ENCODE measurements around the gene PAX7. TPM values are rescaled to one million over a fixed set of nuclear protein-coding genes. Genes with fewer than 3 reads are reported as not detected.

The PAX7 gene
- total RNA-seq, 4 donors from 2014 or later = not detected

- H3K4me1 ChIP-seq = no peaks in the 10 kb centered on the region
- peaks cover 0 to 96% (median 0%) of the 10 kb centered on the region in 4 donors for H3K27me3 ChIP-seq
- H3K4me3 ChIP-seq = no peak overlapping the region
- 79% methylated on average over 5 of the region's 5 CpGs for WGBS
- no peaks in the 10 kb centered on the region for H3K36me3 ChIP-seq
- intact Hi-C loops (cut with DNase I) = no loop called here
- no peak overlapping the region for H3K27ac ChIP-seq (replicated peaks in 1 of 4)
- no peak for DNase-seq (ENCODE audit: extremely low spot score)
- TF ChIP-seq POLR2AphosphoS5 (IDR thresholded peaks at IDR 0.05) = no peak
- no peak for TF ChIP-seq POLR2A (IDR thresholded peaks at IDR 0.05; ENCODE audit: low read depth)
- TF ChIP-seq CTCF (IDR thresholded peaks at IDR 0.05) = no peak
- TF ChIP-seq EP300 (IDR thresholded peaks at IDR 0.05) = no peak
- H3K9me3 ChIP-seq = no peaks in the 10 kb centered on the region
These were observed 140.2 kb downstream of the PAX7 start for GRCh38 chr1:18770799-18771198.

GRCh38 chr1:18773753-18774152 is 143.1 kb downstream of the PAX7 start:
- WGBS = 80% methylated on average over 9 of the region's 9 CpGs
- peaks cover 0 to 98% (median 4%) of the 10 kb centered on the region in 4 donors for H3K27me3 ChIP-seq
- H3K27ac ChIP-seq (replicated peaks in 1 of 4) = no peak overlapping the region
- no peak for DNase-seq (ENCODE audit: extremely low spot score)
- H3K36me3 ChIP-seq = no peaks in the 10 kb centered on the region
- H3K9me3 ChIP-seq = no peaks in the 10 kb centered on the region
- no peak overlapping the region for H3K4me3 ChIP-seq
- intact Hi-C loops (cut with DNase I) = no loop called here
- TF ChIP-seq POLR2A (IDR thresholded peaks at IDR 0.05; ENCODE audit: low read depth) (no peak), EP300 (IDR thresholded peaks at IDR 0.05) (no peak), CTCF (IDR thresholded peaks at IDR 0.05) (no peak), POLR2AphosphoS5 (IDR thresholded peaks at IDR 0.05) (no peak)
- H3K4me1 ChIP-seq = no peaks in the 10 kb centered on the region

GRCh38 chr1:18775341-18775740 is 144.7 kb downstream of the PAX7 start:
- Histone ChIP-seq H3K27ac (replicated peaks in 1 of 4) (no peak overlapping the region), H3K36me3 (no peaks in the 10 kb centered on the region), H3K4me1 (no peaks in the 10 kb centered on the region), H3K4me3 (no peak overlapping the region), H3K9me3 (no peaks in the 10 kb centered on the region), H3K27me3 (peaks cover 0 to 84% (median 4%) of the 10 kb centered on the region in 4 donors)
- DNase-seq (ENCODE audit: extremely low spot score) = no peak
- TF ChIP-seq POLR2AphosphoS5 (IDR thresholded peaks at IDR 0.05) (no peak), EP300 (IDR thresholded peaks at IDR 0.05) (no peak)
- intact Hi-C loops (cut with DNase I) = no loop called here
- no CpG with 5 or more reads among the region's 1 CpG for WGBS

GRCh38 chr1:18776777-18777176 is 146.1 kb downstream of the PAX7 start:
- Histone ChIP-seq H3K27me3 (peaks cover 0 to 75% (median 4%) of the 10 kb centered on the region in 4 donors), H3K4me1 (no peaks in the 10 kb centered on the region), H3K9me3 (no peaks in the 10 kb centered on the region), H3K4me3 (no peak overlapping the region), H3K36me3 (no peaks in the 10 kb centered on the region), H3K27ac (replicated peaks in 1 of 4) (no peak overlapping the region)
- DNase-seq (ENCODE audit: extremely low spot score) = no peak
- intact Hi-C loops (cut with DNase I) = no loop called here
- TF ChIP-seq CTCF (IDR thresholded peaks at IDR 0.05) (no peak), POLR2AphosphoS5 (IDR thresholded peaks at IDR 0.05) (no peak), POLR2A (IDR thresholded peaks at IDR 0.05; ENCODE audit: low read depth) (no peak), EP300 (IDR thresholded peaks at IDR 0.05) (no peak)
- WGBS = 47% methylated on average over 3 of the region's 3 CpGs

- H3K27me3 ChIP-seq = peaks cover 0 to 67% (median 4%) of the 10 kb centered on the region in 4 donors
- WGBS = 45% methylated on average over 6 of the region's 6 CpGs
These were observed 147.8 kb downstream of the PAX7 start for GRCh38 chr1:18778437-18778836.

More at GRCh38 chr1:18778437-18778836, 147.8 kb downstream of the PAX7 start:
- H3K27ac ChIP-seq (replicated peaks in 1 of 4) = no peak overlapping the region
- intact Hi-C loops (cut with DNase I) = no loop called here
- H3K9me3 ChIP-seq = no peaks in the 10 kb centered on the region
- no peaks in the 10 kb centered on the region for H3K4me1 ChIP-seq
- H3K4me3 ChIP-seq = no peak overlapping the region
- H3K36me3 ChIP-seq = no peaks in the 10 kb centered on the region
- TF ChIP-seq POLR2A (IDR thresholded peaks at IDR 0.05; ENCODE audit: low read depth) (no peak), POLR2AphosphoS5 (IDR thresholded peaks at IDR 0.05) (no peak), EP300 (IDR thresholded peaks at IDR 0.05) (no peak), CTCF (IDR thresholded peaks at IDR 0.05) (no peak)
- no peak for DNase-seq (ENCODE audit: extremely low spot score)
